ENCODE results near the gene ARMH3.

The ARMH3 gene

DNA sequence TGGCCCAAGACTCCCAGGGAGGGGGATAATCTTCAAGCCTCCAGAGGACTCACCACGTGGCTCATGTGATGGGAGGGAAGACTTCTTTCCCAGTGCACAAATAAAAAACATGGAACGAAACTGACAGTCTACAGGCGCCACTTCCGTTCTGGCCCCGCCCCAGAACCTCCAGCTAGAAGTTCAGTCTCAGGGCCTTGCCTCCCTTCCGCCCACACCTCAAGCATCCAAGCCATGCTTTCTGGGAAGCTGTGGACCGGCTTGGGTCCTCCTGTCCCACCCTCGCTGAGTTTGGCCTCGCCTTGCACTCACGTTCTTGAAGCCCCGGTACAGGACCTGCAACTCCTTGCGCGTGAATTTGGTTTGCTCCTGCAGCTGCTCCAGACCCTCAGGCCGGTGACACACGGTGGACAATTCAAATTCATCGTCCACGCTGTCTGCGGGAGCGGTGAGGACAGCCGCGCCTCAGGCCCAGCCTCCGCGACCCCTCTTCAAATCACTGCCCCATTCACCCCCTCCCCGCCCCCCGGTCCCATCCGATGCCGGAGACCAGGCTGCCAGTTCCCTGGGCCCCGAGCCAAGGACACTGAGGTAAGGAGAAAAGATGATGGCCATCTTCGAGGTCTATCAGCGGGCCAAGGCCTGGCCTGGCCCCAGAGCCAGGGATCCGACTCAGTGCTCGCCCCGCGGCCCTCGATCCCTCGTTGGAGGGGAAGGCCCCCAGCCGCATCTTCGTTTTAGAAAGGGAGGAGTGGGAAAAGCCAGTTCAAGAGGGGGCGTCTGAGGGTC, 227.0 kb downstream of the ARMH3 start:
- no peak for DNase-seq

DNA sequence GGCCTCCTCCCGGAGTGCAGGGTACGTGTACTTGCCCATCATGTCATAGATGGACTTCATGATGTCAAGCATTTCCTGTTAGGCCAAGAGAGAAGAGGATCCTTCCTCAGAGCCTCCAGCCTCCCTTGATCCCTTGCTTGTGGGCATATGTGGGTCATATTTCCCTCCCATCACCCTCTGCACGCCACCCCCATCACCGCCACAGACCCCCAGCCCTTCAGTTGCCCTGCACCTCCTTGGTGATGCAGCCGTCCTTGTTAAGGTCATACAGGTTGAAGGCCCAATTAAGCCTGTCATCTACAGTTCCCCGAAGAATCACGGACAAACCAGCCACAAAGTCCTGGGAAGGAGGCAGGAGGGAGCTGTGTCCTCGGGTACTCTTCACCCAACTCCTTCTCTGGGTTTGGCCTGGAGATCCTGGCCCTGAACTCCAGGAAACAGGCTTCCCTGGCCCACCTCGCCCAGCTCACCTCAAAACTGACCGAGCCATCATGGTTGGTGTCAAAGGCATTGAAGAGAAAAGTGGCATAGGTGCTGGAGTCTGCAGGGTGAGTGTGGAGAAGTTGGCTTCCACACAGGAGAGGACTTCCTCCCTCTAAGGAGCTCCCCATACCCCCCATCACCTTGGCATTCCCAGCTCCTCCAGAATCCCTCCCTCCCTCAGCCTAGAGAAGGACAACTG, 227.9 kb downstream of the ARMH3 start:
- no peak for DNase-seq

DNA sequence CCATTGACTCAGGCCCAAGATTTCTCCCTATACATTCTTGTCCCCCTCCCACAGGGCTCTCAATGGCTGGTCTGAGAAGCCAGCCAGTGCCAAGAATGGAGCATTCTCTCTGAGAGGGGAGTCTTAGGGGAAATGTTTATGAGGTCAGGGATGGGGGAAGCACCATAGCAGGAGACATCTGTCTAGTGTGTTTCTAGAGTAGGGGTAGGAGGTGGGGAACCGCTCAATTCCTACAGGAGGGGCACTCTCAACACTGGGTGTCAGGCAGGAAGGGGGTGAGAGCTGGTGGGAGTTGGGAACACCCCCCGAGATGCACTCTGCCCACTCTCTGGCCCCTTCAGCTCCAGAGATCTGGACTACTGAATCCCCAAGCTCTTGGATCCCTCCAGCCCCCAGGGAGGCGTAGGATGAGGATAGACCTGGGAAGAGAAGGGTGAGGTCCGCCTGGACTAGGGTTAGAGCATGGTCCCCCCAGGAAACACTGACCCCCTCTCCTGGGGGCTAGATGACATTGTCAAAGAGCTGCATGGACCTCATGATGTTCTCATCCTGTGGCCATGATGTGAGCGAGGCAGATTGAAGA, 229.0 kb downstream of the ARMH3 start:
- no peak for DNase-seq

DNA sequence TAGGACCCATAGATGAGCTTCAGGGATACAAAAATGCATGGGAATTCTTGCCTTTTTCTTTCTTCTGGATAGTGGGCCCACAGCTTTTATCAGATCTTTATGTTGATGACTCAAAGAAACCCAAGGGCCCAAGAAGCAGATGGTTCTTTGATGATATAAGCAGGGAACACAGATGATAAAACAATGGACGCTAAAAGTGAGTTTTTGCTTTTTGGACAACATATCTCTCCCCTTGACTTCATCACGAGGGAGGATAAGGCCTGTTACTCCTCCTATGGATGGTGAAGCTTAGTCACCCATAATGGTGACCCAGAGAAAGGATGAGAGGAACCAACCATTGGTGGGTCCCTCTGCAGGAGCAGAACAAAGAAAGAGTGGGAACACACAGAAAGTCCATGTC, 231.2 kb downstream of the ARMH3 start:
- no peak for DNase-seq

DNA sequence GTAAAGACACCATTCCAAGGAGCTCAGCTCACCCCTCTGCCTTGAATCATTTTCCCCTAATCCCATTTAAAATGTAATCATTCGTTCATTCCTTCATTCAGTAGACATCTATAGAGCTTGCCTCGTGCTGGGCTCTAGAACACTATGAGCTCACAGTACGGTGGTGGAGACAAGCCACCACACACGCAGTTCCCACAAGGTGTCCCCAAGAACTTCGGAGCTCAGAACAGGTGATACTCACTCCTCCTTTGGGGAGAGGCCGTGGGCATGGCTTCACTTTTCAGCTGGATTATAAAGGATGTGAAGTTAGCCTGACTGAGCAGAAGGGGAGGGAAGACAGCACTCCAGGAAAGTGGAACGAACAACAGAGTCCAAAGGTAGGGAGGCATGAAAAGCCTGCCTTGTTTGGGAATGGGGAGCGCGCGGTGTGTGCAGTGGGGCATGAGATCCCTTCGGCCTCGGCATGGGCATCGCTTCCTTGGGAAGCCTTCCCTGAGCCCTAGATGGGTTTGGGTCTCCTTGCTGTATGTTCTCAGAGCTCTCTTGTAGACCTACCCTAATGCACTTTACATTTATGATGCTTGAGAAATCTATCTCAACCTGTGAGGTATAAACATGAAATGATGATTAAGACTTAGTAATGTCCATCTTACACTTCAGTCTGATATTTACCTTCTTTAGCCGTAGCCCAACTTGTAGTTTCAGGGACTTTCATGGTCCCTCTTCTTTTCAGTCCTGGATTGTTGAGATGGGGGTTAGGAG, 236.9 kb downstream of the ARMH3 start:
- DNase-seq = peak; percentile 45

DNA sequence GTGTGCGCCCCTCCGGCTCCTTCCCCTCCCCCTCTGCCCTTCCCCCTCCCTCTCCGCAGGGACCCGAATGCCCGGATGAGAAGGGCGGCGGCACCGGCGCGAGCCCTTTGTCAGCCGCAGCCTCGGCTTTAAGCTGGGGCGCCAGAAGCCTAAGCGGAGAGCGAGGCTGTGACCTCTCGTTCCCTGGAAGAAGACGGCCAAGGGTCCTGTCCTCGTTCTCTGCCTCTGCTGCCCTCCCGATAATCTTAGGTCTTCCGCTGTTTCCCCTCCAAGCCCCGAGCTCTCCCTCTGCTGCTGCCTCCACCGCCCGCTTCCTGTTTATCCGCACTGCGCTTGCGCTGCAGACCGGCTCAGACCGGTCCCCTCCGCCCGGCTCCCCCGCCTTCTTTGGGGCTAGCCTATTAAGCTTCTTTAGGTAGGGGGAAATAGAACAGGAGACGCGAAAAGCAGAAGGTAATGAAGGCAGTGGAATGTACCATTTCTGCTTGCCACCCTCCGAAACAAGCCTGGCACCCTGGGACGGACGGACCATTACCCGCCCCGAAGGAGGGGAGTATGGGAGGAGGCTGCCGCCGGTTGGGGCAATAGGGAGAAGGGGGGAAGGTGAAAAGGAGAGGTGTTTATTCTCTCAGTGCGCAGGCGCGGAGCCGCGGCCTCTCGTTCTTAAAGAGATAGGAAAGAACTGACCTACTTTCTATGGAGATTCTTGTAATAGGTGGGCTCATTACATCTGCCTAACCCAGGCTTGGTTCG, 237.7 kb downstream of the ARMH3 start, which contains the start of gene OGA:
Gene OGA (minus strand): TSS at position 326 of the 753 bp plus-strand sequence. CDS start 422 bp downstream, outside the sequence.
- peak; percentile 99 for DNase-seq

DNA sequence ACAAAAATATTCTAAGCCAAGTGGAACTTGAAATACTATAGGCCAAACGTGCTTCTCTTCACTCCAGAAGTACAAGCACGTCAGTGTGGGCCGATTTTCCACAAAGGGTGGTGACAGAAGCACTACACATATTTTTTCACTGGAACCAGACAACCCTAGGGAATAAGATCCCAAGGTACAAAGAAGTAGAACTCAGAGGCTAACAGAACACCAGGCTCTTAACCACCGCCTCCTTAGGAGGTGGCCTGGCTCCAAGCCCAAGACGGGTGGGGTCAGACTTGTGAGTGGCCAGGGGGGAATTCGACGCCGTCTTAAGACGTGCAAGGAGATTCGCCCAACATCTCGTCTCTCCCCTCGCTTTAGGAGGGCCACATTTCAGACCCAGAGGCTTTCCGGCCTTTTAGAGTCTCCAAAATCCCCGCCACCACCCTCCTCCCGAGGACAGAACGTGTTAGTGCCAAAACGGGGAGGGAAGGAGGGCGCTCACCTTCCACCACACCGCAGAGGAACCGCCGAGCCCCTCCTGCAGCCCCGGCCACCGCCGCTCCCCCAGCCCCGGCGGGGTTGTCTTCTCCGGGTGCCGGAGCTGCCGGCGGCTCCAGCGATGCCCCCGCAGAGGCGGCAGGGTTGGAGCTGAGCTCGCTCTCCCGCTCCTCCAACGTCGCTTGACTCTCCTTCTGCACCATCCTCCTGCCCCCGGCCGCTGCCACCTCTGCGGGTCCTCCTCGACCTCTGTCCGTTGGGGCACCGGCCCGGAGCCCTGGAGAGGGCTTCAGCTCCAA, 238.4 kb downstream of the ARMH3 start:
- no peak for DNase-seq

DNA sequence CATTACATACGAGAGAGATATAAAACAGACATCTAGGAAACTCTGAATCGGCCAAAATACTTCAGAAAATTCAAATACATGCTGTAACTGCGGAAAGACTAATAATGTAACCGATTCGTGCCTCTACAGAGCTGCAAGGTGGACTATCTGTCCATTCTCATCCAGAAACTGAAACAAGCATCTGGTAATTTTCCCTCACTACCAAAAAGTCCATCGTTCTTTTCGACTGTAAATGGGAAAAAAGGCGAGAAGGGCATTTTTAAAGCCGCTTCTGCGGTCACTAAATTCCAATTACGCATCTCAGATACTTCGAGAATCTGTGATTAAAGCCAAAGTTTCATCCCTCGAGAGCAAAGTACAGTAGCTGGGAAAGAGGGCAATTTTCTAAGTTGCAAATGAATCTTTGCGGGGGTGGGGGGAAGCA, 239.0 kb downstream of the ARMH3 start:
- no peak for DNase-seq

DNA sequence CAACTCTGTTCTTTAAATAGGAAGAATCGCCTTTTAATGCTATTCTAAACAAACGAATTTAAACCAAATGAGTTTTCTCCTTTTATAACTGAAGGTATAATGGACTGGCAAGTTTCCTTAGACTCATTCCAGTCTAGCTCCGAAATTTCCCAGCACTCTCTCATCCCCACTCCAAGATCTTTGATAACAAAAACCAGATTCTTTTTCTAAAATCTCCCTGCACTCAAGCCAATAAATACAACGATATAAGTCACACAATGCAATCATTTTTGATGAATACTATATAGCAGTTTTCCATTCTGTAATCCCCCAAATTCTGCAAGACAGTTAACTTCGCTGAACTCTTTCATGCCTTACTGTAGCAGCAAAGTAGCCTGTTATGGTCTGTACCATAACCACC, 239.6 kb downstream of the ARMH3 start:
- DNase-seq = no peak

DNA sequence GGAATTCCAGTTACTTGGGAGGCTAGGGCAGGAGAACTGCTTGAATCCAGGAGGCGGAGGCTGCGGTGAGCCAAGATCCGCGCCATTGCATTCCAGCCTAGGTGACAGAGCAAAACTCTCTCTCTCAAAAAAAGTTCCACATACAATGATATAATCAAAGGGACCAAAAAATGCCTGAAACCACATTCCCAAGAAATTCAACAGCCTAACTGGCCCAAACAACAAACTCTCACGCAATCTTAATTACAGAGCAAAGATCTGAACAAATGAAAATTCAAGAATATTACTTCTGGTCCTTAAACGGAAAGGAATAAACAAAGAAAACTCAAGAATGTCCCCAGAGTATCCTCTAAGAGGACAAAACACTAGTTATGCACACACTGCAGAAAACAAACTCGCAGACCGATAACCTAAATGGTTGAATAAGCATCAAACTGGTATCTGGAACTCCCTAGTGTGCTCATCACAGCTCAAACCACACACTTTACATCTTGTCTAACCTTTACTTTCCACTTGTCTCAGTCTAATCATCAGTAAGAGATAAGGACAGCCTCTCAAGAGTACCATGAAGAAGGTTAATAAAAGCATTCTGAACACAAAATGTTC, 241.4 kb downstream of the ARMH3 start:
- no peak for DNase-seq

DNA sequence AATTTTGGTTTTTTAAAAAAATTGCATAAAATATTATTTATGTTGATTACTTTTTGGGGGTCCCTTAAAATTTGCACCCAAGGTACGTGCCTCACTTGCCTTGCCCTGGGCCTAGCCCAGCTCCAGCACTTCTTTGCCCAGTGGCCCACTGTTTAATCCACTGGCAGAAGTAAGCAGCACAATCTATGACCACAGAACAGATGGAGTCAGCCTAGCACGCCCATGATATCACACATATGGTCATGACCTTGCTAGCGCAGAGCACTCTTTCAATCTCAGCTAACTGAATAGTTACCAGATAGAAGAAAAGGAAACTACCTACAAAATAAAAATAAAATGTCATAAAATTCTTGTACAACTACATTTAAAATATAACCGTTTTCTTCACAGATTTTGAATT, 243.4 kb downstream of the ARMH3 start:
- no peak for DNase-seq

DNA sequence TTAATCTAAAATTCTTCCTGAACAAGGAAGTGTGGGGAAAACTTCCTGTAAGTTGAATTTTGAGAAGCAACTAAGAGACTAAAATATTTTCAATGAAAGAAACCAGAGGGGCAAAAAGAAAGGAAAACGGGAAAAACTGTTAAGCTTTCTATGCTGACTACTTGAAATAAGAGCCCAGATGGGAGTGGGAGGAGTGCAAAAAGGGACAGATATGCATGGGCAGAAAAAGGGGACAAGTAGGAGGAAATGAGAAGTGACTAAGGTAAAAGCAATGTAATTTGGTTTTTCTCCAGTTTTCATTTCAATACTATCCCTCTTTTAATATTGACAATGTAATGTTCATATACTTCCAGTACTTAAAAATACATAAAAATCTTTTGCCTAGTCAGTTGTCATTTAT, 248.8 kb downstream of the ARMH3 start:
- DNase-seq = no peak

DNA sequence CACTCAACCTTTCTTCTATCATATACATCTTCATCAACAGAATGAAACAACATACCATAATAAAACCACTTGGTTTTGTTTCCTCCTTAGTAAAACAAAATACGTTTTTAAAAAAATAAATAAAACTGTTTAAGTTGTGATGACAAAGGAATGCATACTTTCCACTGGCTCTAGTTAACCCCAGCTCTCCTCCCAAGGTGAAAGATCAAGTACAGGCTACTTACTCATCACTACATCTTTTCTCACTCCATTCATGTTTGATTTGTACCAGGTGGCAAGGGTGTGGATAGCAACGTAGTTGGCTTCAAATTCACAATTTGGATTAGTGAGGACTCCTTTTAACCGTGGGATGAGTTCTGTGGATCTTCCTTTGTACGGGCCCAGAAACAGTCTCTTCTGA, 252.5 kb downstream of the ARMH3 start:
- DNase-seq = no peak

DNA sequence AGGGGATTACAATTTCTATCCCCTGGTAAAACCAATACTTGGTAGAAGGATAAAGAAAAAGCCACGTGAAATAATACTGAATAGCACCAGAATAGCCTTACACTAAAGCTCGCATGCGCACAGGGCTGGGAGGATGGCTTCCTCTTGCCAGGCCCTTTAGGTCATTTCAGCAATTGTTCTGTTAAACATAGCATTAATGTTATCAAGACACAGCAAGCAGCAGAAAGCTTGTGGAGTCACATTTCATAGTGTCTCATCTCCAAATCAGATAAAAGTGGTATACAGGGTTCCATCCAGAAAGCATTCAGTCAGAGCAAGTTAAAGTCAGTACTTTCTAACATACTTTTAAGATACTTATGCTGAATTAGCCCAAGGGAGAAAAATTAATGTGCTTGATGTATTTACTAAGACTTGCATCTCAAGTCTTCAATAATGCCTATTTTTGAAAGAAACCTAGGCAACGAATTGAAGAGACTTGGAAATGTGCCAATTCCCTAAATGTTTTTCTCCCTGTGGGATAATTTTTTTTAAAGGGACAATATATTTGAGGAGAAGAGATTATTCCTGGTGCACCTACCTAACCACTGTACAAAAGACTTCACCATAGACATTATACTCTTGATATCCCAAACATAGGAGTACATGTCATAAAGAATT, 258.4 kb downstream of the ARMH3 start:
- no peak for DNase-seq
